GM10266 (cell line): ENCODE results near the gene DLG2.

Experiments used
- DNase-seq: peaks from one replicate; pipeline ENCODE4 v3.0.0; 2012; ENCODE audit errors: extremely low spot score
- TF ChIP-seq, protein P1 (sequence below): IDR thresholded peaks from 2 replicates; pipeline ENCODE4 v1.5.1; 2012; ENCODE audit warnings: mild to moderate bottlenecking, low read depth; ENCODE audit not compliant: control insufficient read depth, insufficient read depth; ENCODE audit errors: missing control alignments

DLG2 gene

DNA sequence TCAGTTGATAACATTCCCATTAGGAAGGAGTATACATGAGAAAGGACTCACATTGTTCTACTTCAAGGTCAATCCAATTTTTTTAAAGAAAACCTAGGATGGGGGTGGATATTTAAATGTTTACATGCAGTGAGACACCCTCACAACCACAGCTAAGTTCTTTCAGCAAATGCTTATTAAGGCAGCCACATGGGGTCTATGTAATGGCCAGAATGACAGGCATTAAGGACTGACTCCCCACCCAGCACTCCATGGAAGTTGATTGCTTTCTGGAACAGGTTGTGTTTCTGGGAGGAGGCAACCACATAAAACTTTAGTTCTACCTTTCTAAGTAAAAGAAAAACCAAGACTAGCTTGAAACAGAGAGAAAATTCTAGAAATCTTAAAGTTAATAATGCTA is 1678.9 kb downstream of the DLG2 start:
- TF ChIP-seq, protein P1, sequence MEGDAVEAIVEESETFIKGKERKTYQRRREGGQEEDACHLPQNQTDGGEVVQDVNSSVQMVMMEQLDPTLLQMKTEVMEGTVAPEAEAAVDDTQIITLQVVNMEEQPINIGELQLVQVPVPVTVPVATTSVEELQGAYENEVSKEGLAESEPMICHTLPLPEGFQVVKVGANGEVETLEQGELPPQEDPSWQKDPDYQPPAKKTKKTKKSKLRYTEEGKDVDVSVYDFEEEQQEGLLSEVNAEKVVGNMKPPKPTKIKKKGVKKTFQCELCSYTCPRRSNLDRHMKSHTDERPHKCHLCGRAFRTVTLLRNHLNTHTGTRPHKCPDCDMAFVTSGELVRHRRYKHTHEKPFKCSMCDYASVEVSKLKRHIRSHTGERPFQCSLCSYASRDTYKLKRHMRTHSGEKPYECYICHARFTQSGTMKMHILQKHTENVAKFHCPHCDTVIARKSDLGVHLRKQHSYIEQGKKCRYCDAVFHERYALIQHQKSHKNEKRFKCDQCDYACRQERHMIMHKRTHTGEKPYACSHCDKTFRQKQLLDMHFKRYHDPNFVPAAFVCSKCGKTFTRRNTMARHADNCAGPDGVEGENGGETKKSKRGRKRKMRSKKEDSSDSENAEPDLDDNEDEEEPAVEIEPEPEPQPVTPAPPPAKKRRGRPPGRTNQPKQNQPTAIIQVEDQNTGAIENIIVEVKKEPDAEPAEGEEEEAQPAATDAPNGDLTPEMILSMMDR: no peak
- DNase-seq: no peak

DNA sequence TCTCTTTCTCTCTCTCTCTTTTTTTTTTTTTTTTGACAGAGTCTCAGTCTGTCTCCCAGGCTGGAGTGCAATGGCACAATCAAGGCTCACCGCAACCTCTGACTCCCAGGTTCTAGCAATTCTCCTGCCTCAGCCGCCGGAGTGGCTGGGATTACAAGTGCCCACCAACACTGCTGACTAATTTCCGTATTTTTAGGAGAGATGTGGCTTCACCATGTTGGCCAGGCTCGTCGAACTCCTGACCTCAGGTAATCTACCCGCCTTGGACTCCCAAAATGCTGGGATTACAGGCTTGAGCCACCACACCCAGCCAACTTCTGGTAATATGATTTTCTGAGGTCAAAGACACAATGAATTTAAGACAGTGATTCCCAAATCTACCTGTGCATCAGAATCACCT is 1681.2 kb downstream of the DLG2 start:
- no peak for DNase-seq
- TF ChIP-seq, protein P1: no peak

DNA sequence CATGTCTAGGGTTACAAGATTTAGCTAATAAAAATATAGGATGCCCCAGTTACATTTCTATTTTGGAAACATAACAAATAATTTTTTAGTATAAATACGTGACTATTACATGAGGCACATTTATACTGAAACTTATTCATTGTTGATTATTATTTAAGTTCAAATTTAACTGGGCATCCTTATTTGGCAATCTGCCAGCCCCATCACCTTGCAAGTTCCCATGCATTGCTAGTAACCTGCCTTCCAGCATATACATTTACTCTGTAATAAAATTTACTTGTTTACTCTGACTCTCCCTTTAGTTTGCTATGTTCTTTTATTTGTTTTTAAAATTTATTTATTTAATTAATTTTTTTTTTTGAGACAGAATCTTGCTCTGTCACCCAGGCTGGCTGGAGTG is 1686.1 kb downstream of the DLG2 start:
- TF ChIP-seq, protein P1: no peak
- no peak for DNase-seq

DNA sequence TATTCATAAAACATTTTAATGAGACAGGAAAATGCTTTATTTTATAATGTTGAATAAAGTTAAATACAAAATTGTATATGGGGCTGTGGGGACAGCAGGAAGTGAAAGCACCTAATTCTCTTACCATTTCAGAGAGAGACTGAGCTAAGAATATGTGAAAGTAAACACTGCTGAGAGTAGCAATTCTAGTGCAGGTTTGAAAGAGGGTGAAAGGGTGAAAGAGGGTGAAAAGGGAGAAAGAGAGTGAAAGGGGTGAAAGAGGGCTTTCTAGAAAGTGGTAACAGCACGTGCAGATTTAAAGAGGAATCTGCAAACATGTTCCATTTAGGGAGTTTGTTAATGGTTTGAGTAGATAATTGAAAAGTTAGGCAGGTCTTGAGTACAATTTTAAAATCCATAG is 1689.0 kb downstream of the DLG2 start:
- TF ChIP-seq, protein P1: no peak

DNA sequence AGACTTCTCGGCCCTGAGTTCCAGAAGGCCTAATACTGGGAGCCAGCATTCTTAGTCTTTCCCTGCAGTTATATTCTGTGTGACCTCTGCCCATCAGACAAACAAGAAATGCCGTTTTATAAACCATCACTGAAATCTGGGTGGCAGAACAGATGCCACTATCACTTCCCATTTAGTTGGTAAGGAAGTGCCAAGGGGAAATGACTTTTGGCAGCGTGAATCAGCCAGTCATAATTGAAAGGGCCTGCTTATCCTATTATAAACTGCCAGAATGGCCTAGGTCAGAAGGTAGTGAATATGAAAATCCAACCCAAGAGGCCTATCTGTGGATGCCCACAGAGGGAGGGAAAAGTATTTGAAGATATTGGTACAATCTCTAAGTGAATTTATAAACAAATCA is 1694.1 kb downstream of the DLG2 start:
- TF ChIP-seq, protein P1: no peak
- no peak for DNase-seq

More for the DNA sequence above, 1689.0 kb downstream of the DLG2 start:
- no peak for DNase-seq

DNA sequence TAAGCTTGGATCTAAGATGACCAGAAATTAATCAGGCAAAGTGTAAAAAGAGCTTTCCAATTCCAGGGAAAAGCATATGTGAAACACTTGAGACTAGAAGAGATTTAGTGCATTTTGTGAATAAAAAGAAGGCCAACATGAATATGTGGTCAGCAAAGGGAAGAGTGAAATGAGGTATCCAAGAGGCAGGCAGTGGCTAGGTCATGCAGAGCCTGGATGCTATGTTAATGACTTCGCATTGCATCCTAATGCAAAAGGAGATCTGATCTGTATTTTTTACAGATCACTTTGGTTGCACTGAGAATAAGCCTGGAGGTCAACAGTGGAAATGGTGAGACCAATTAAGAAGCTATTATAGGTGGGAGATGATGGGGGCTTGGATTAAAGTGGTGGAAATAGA is 1699.7 kb downstream of the DLG2 start:
- TF ChIP-seq, protein P1: no peak
- DNase-seq: no peak

DNA sequence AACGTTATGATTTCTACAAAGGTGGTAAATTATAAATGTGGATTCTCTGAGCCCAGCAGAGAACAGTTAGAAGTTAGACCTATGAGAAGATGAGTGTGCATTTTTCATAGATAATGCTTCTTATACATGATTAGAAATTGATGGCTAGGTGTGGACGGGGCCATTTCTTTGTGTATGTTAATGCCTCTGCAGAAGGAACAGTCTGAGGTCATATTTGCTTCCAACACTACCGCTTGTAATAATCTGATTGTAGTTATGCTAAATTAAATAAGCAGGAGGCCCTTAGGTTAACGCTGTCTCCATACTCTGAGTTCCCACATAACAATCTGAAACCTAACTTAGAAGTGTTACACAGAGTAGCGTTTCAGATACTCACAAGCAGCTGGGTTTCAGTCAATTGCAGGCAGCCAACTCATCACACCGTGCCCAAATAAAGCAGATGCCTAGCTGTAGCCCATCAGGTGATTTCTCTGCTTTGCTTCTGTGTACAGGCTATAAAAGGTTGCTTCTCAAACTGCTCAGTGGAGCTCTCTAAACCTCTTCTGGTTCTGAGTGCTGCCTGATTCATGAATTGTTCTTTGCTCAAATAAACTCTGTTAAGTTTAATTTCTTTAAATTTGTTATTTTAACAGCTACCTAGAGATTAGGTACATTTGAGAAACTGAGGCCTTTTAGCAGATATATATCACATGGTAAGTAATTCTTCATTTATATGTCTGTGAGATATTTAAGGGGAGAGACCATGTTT is 1702.2 kb downstream of the DLG2 start:
- TF ChIP-seq, protein P1: no peak

More for the DNA sequence above, 1702.2 kb downstream of the DLG2 start:
- DNase-seq: no peak
